ENCODE measurements around the gene GATA2. TPM values are rescaled to one million over a fixed set of nuclear protein-coding genes. Genes with fewer than 3 reads are reported as not detected.
A peak's percentile ranks its signal among the peaks of the same experiment; 100 is the strongest.

GATA2 gene
- total and polyA plus RNA-seq, 2 of the 8 experiments (the other 6 are each of a cell fraction or from before 2014, with no cell fraction given) = 0.03 to 0.30 TPM

- ChIA-PET CTCF (ENCODE audit: partially characterized antibody) (interaction anchor here (0.6 to 0.8 kb wide), 2 partner anchors 16 to 51 kb away, joined by 3 read pairs; no protein-coding TSS in a partner anchor), POLR2A (ENCODE audit: partially characterized antibody) (no interaction called here)
- H2BK120ac ChIP-seq (replicated peaks; ENCODE audit: low read depth, low read length) = no peak overlapping the region
- no peak overlapping the region for H3K18ac ChIP-seq (ENCODE audit: extremely low read depth, low read length)
- no peak overlapping the region for H3K4me3 ChIP-seq (ENCODE audit: extremely low read depth in 1 of 4, insufficient read depth in 2 of 4, low read depth in 3 of 4, low read length in 4 of 4)
- no peak overlapping the region for H4K91ac ChIP-seq (replicated peaks; ENCODE audit: insufficient read length, low read length)
- no peaks in the 10 kb centered on the region for H3K9me3 ChIP-seq (ENCODE audit: insufficient read depth in 2 of 2, low read depth in 1 of 2, low read length in 1 of 2)
- no peaks in the 10 kb centered on the region for H3K27me3 ChIP-seq (replicated peaks in 1 of 4; ENCODE audit: control insufficient read depth in 3 of 4, extremely low read depth in 1 of 4, insufficient read depth in 3 of 4, low read length in 3 of 4)
- H3K4me2 ChIP-seq (ENCODE audit: insufficient read depth in 1 of 2, low read depth in 2 of 2, low read length in 2 of 2) = no peak overlapping the region
- H3K23me2 ChIP-seq (ENCODE audit: low read depth, low read length) = no peaks in the 10 kb centered on the region
- H2BK15ac ChIP-seq (ENCODE audit: low read length) = no peak overlapping the region
- H3K4me1 ChIP-seq (replicated peaks in 1 of 4; ENCODE audit: control insufficient read depth in 3 of 4, insufficient read depth in 4 of 4, low read length in 3 of 4) = no peaks in the 10 kb centered on the region; a peak in 1 of 7 replicates
- no peak overlapping the region for H3K4ac ChIP-seq (replicated peaks; ENCODE audit: insufficient read length, low read depth, low read length)
- WGBS, 2 experiments (ENCODE audit: extremely low coverage in 1 of 2, insufficient coverage in 1 of 2, insufficient read length in 1 of 2, insufficient replicate concordance in 2 of 2, low coverage in 1 of 2, low lambda C conversion rate in 2 of 2, missing lambda C conversion rate in 1 of 2) = 100% methylated on average over 1 of the region's 1 CpG; no CpG with 5 or more reads in 1 of the 2 experiments
- no peaks in the 10 kb centered on the region for H3K79me1 ChIP-seq (ENCODE audit: low read depth, low read length)
- H4K5ac ChIP-seq (ENCODE audit: insufficient read length, low read depth, low read length) = no peak overlapping the region
- FAIRE-seq = no peak
- H4K20me1 ChIP-seq (replicated peaks in 1 of 2; ENCODE audit: control insufficient read depth in 1 of 2, insufficient read depth in 2 of 2, low read length in 2 of 2) = no peaks in the 10 kb centered on the region
- no peak overlapping the region for H3K56ac ChIP-seq (replicated peaks; ENCODE audit: insufficient read length, low read depth, low read length)
- no peak overlapping the region for H3K9ac ChIP-seq (replicated peaks in 1 of 4; ENCODE audit: extremely low read depth in 1 of 4, low read depth in 3 of 4, low read length in 3 of 4)
- H3K14ac ChIP-seq (ENCODE audit: insufficient read length) = no peak overlapping the region
- no peak overlapping the region for H2BK12ac ChIP-seq (ENCODE audit: low read depth, low read length)
- H2AK5ac ChIP-seq (ENCODE audit: low read depth, low read length) = no peak overlapping the region
- 0 out of 2 replicates have a peak, but pooled peaks have one; percentile 37 for TF ChIP-seq SP1 (IDR thresholded peaks at IDR 0.05; ENCODE audit: low read depth, low read length)
- no peak for TF ChIP-seq EZH2 (IDR thresholded peaks at IDR 0.05; ENCODE audit: low read depth, low read length, severe bottlenecking)
- no peak overlapping the region for H2BK5ac ChIP-seq (ENCODE audit: low read depth, low read length)
- H3K23ac ChIP-seq (ENCODE audit: insufficient read length) = no peak overlapping the region
- H3K27ac ChIP-seq (ENCODE audit: low read depth, low read length) = no peak overlapping the region
- no peaks in the 10 kb centered on the region for H3K36me3 ChIP-seq (ENCODE audit: control insufficient read depth in 2 of 4, insufficient read depth in 4 of 4, low read length in 3 of 4)
- no peak overlapping the region for H2AFZ ChIP-seq (ENCODE audit: low read length)
- no peak overlapping the region for H2BK20ac ChIP-seq (ENCODE audit: low read length)
- H4K8ac ChIP-seq (ENCODE audit: extremely low read depth, insufficient read depth, low read length) = no peak overlapping the region
- DNase-seq (ENCODE audit: low read depth in 1 of 2, low spot score in 2 of 2) = no peak
- no peaks in the 10 kb centered on the region for H3K79me2 ChIP-seq (ENCODE audit: control insufficient read depth in 1 of 2, insufficient read depth in 2 of 2, low read length in 2 of 2)
These were observed 28.7 kb upstream of the GATA2 start for GRCh38 chr3:128521715-128522114.
